SU-DHL-6 (cell line): ENCODE data around the gene CCNF.
A peak's percentile ranks its signal among the peaks of the same experiment; 100 is the strongest.

Experiments used
- H2AFZ ChIP-seq: fragments of 200-600 bp; sonication (generic); 2 replicates; pipeline ENCODE4 v1.6.1; 2014; ENCODE audit warnings: low read depth, mild to moderate bottlenecking, moderate library complexity, mixed read lengths, antibody characterized with exemption, low read length; ENCODE audit not compliant: severe bottlenecking
- H3F3A ChIP-seq: fragments of 200-600 bp; shearing (Covaris generic); 2 replicates; pipeline ENCODE4 v1.6.0; 2016; ENCODE audit warnings: antibody characterized with exemption, mild to moderate bottlenecking; ENCODE audit not compliant: insufficient read depth
- H3K27ac ChIP-seq: fragments of 200-600 bp; sonication (generic); 2 replicates; pipeline ENCODE4 v1.5.1; 2016; ENCODE audit warnings: low read depth, mild to moderate bottlenecking, low read length, moderate library complexity, mixed read lengths
- H3K27me3 ChIP-seq: fragments of 200-600 bp; sonication (generic), shearing (Covaris generic); 2 replicates; pipeline ENCODE4 v1.6.0; 2014; ENCODE audit warnings: mild to moderate bottlenecking, low read length
- H3K36me3 ChIP-seq: fragments of 200-600 bp; sonication (generic); 2 replicates; pipeline ENCODE4 v1.6.1; 2014; ENCODE audit warnings: mild to moderate bottlenecking, low read length, mixed read lengths
- H3K4me2 ChIP-seq: fragments of 300-600, 200-600 bp; shearing (Covaris generic), sonication (generic); 2 replicates; pipeline ENCODE4 v1.6.0; 2014; ENCODE audit warnings: low read length, low read depth, mild to moderate bottlenecking; ENCODE audit not compliant: poor library complexity, severe bottlenecking
- H3K4me3 ChIP-seq: fragments of 200-600 bp; sonication (generic); 2 replicates; pipeline ENCODE4 v1.5.1; 2014; ENCODE audit warnings: antibody characterized with exemption, low read length, mild to moderate bottlenecking, mixed read lengths; ENCODE audit not compliant: insufficient read depth, poor library complexity, severe bottlenecking
- H3K79me2 ChIP-seq: fragments of 200-600 bp; sonication (generic); 2 replicates; pipeline ENCODE4 v1.6.1; 2014; ENCODE audit warnings: mild to moderate bottlenecking, low read length, moderate library complexity; ENCODE audit not compliant: insufficient read depth
- H3K9ac ChIP-seq: fragments of 200-600 bp; sonication (generic); 2 replicates; pipeline ENCODE4 v1.7.0; 2014; ENCODE audit warnings: mild to moderate bottlenecking, low read length
- H3K9me2 ChIP-seq: fragments of 200-600 bp; sonication (generic); replicated peaks from 2 replicates; pipeline ENCODE4 v1.6.1; 2014; ENCODE audit warnings: low read length; ENCODE audit not compliant: insufficient read depth
- H3K9me3 ChIP-seq: fragments of 200-600 bp; sonication (generic); 2 replicates; pipeline ENCODE4 v1.6.1; 2014; ENCODE audit warnings: low read length, mixed read lengths; ENCODE audit not compliant: insufficient read depth
- H4K20me1 ChIP-seq: fragments of 200-600 bp; sonication (generic); 2 replicates; pipeline ENCODE4 v1.6.1; 2014; ENCODE audit warnings: low read depth, mild to moderate bottlenecking, antibody characterized with exemption, low read length, moderate library complexity, mixed read lengths
- EZH2phosphoT487 ChIP-seq: fragments of 200-600 bp; sonication (generic), shearing (Covaris generic); conservative IDR thresholded peaks from 2 replicates; pipeline ENCODE4 v1.6.1; 2018; ENCODE audit warnings: mild to moderate bottlenecking, antibody characterized with exemption, low read length, moderate library complexity, mixed read lengths
- TF ChIP-seq, protein P1 (sequence below): fragments of 200-600 bp; sonication (generic); IDR thresholded peaks from one replicate; pipeline ENCODE4 v1.5.1; 2017; ENCODE audit warnings: antibody characterized with exemption, mild to moderate bottlenecking, low read length, moderate library complexity; ENCODE audit not compliant: insufficient read depth, poor library complexity, severe bottlenecking

The CCNF gene

DNA sequence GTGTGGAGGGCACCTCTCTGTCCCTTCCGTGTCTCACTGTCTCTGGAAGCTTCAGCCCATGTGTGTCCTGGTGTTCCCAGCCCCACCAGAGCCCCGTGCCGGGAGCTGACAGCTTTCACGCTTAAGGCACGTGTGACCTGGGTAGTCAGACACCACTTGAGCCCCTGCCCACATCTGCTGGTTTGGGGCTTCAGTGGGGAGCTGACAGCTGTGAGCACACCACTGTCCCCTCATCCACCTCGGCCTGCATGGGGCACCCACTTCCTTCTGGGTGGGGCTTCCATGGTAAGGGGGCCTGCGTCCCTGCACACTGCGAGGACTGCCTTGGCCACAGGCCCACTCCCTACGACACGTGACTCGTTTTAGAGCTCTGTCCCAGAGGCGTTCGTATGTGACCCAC lies 28.0 kb downstream of the CCNF start:
- H3F3A ChIP-seq = peaks cover 20% of the 10 kb centered on the region
- no peaks in the 10 kb centered on the region for H3K9me3 ChIP-seq
- no peak for TF ChIP-seq EZH2phosphoT487
- TF ChIP-seq, protein P1, sequence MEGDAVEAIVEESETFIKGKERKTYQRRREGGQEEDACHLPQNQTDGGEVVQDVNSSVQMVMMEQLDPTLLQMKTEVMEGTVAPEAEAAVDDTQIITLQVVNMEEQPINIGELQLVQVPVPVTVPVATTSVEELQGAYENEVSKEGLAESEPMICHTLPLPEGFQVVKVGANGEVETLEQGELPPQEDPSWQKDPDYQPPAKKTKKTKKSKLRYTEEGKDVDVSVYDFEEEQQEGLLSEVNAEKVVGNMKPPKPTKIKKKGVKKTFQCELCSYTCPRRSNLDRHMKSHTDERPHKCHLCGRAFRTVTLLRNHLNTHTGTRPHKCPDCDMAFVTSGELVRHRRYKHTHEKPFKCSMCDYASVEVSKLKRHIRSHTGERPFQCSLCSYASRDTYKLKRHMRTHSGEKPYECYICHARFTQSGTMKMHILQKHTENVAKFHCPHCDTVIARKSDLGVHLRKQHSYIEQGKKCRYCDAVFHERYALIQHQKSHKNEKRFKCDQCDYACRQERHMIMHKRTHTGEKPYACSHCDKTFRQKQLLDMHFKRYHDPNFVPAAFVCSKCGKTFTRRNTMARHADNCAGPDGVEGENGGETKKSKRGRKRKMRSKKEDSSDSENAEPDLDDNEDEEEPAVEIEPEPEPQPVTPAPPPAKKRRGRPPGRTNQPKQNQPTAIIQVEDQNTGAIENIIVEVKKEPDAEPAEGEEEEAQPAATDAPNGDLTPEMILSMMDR = no peak
- H3K27me3 ChIP-seq = no peaks in the 10 kb centered on the region
- H3K9ac ChIP-seq = no peak overlapping the region
- H3K79me2 ChIP-seq = peaks cover 14% of the 10 kb centered on the region; the same call in 1 of the 2 replicates
- no peak overlapping the region for H2AFZ ChIP-seq
- peaks cover 8% of the 10 kb centered on the region; the same call in 1 of the 2 replicates for H3K36me3 ChIP-seq
- H3K9me2 ChIP-seq = no peaks in the 10 kb centered on the region
- H4K20me1 ChIP-seq = no peaks in the 10 kb centered on the region
- no peak overlapping the region for H3K27ac ChIP-seq
- no peak overlapping the region for H3K4me3 ChIP-seq
- H3K4me2 ChIP-seq = no peak overlapping the region

GRCh38 chr16:2457946-2458345 lies 28.7 kb downstream of the CCNF start:
- Histone ChIP-seq H3K27me3 (no peaks in the 10 kb centered on the region), H3K9me2 (no peaks in the 10 kb centered on the region), H3K9ac (no peak overlapping the region), H4K20me1 (no peaks in the 10 kb centered on the region), H3F3A (peaks cover 20% of the 10 kb centered on the region), H3K4me2 (no peak overlapping the region), H3K27ac (no peak overlapping the region), H3K36me3 (peaks cover 3% of the 10 kb centered on the region; the same call in 1 of the 2 replicates), H2AFZ (no peak overlapping the region), H3K9me3 (no peaks in the 10 kb centered on the region), H3K4me3 (no peak overlapping the region), H3K79me2 (peaks cover 14% of the 10 kb centered on the region; the same call in 1 of the 2 replicates)
- no peak for TF ChIP-seq EZH2phosphoT487
- TF ChIP-seq, protein P1 = no peak

- Histone ChIP-seq H3K27ac (peak overlapping the region; percentile 67), H3K9me2 (no peaks in the 10 kb centered on the region), H3K79me2 (peaks cover 14% of the 10 kb centered on the region; the same call in 1 of the 2 replicates), H3K4me2 (peak overlapping the region; percentile 65), H4K20me1 (no peaks in the 10 kb centered on the region), H3K27me3 (no peaks in the 10 kb centered on the region), H3K9ac (peak overlapping the region; percentile 76), H3K4me3 (peak overlapping the region; percentile 63), H2AFZ (peak overlapping the region; percentile 17), H3K36me3 (peaks cover 3% of the 10 kb centered on the region; the same call in 1 of the 2 replicates), H3F3A (peaks cover 20% of the 10 kb centered on the region), H3K9me3 (no peaks in the 10 kb centered on the region)
- no peak for TF ChIP-seq EZH2phosphoT487
- TF ChIP-seq, protein P1 = no peak
Observed at GRCh38 chr16:2458887-2459646, 29.8 kb downstream of the CCNF start.
